Testis (tissue), 2 donors: ENCODE measurements around the gene NCK2.

ENCODE experiments used
- POLR2A ChIP-seq: fragments of 450-650 bp; IDR thresholded peaks from one replicate; pipeline ENCODE4 v1.6.1; 2017; ENCODE audit warnings: antibody characterized with exemption, mild to moderate bottlenecking, moderate library complexity
- TF ChIP-seq, protein P1 (sequence below), 3 experiments: fragments of 450-650 bp in 2 of 3; fragments of 200-600 bp in 1 of 3; sonication (generic) in 1 of 3; IDR thresholded peaks; one replicate each; pipeline ENCODE4 v1.5.1; 2016 to 2019; ENCODE audit warnings: antibody characterized with exemption in 3 of 3, mild to moderate bottlenecking in 2 of 3, moderate library complexity in 1 of 3

DNA sequence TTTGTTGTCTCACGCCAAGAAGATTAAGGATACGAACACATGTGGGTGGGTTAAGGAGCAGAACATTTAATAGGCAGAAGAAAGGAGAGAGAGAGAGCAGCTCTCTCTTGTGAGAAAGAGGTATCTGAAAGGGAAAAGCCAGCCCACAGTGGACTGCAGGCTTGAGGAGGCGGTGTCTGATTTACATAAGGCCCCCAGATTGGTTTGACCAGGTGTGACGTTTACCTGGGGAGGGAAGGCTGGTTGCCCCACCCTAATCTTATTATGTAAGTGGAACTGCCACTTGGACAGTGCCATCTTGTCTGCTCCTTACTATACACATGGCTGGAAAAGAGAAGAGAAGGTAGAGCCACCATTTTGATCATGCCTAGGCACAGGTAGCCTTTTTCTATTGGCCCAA is 189.2 kb downstream of the NCK2 start:
- TF ChIP-seq, protein P1, sequence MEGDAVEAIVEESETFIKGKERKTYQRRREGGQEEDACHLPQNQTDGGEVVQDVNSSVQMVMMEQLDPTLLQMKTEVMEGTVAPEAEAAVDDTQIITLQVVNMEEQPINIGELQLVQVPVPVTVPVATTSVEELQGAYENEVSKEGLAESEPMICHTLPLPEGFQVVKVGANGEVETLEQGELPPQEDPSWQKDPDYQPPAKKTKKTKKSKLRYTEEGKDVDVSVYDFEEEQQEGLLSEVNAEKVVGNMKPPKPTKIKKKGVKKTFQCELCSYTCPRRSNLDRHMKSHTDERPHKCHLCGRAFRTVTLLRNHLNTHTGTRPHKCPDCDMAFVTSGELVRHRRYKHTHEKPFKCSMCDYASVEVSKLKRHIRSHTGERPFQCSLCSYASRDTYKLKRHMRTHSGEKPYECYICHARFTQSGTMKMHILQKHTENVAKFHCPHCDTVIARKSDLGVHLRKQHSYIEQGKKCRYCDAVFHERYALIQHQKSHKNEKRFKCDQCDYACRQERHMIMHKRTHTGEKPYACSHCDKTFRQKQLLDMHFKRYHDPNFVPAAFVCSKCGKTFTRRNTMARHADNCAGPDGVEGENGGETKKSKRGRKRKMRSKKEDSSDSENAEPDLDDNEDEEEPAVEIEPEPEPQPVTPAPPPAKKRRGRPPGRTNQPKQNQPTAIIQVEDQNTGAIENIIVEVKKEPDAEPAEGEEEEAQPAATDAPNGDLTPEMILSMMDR (IDR thresholded peaks at IDR 0.05), result no peak
- TF ChIP-seq POLR2A, result no peak
